Brain microvascular endothelial cell (primary cell): Measurements from ENCODE around the gene MX2.
A peak's percentile ranks its signal among the peaks of the same experiment; 100 is the strongest.
"Not testable (repeated sequence)": the region's sequence is repeated elsewhere in the genome, so short reads cannot be mapped to it uniquely, and the experiment has no call there.

ENCODE experiments used
- DNase-seq: peaks from one replicate; pipeline ENCODE4 v3.0.0-alpha.2; 2020
- H3K27ac ChIP-seq: fragments of 250-450 bp; sonication (Bioruptor Pico); 2 replicates; pipeline ENCODE4 v1.5.1; 2020; ENCODE audit warnings: mild to moderate bottlenecking, moderate library complexity
- H3K27me3 ChIP-seq: fragments of 250-450 bp; sonication (Bioruptor Pico); replicated peaks from 2 replicates; pipeline ENCODE4 v1.5.1; 2020; ENCODE audit warnings: mild to moderate bottlenecking
- H3K36me3 ChIP-seq: fragments of 250-450 bp; sonication (Bioruptor Pico); replicated peaks from 2 replicates; pipeline ENCODE4 v1.5.1; 2020; ENCODE audit warnings: mild to moderate bottlenecking
- H3K4me3 ChIP-seq: 2 replicates; pipeline ENCODE4 v1.5.1; 2011; ENCODE audit warnings: low read depth, mild to moderate bottlenecking, control low read depth, low read length, moderate library complexity
- CTCF ChIP-seq: IDR thresholded peaks from 2 replicates; pipeline ENCODE4 v1.5.1; 2011; ENCODE audit warnings: low read depth, mild to moderate bottlenecking, moderate library complexity, low read length, control low read depth, inconsistent platforms; ENCODE audit errors: missing control alignments
- in situ Hi-C: cut with HindIII; loops from 2 replicates; pipeline ENCODE4 v1.10.0; 2017; ENCODE audit warnings: low sequenced_read_pairs, low pct_ligation_motif_present

The MX2 gene

DNA sequence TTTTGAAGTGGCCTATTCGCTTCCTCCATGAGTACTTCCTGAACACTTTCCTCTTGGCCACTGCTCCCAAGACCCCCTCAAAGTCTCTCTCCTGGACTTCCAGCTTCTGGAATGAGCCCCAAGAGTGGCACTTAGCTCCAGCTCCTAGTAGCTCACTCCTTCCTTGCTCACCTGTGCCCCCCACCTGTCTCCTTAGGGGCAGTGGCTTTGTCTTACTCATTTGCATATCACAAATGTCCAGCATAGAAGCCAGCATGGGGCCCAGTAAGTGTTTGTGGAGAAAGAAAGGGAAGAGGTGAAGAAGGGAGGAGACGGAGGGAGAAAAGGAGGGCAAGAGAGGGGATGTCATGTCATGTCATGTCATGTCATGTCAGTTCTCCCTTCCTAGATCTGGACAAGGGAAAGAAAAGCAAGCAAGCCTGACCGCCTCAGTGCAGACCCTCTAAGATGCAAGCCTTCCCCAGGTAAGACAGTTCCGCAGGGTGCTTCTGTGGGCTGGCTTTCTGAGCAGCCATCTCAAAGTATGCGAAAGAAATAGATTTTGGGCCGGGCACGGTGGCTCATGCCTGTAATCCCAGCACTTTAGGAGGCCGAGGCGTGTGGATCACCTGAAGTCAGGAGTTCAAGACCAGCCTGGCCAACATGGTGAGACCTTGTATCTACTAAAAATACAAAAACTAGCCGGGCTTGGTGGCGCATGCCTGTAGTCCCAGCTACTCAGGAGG, 57.3 kb downstream of the MX2 start:
- no peaks in the 10 kb centered on the region for H3K27me3 ChIP-seq
- in situ Hi-C loops, result no loop called here
- no peak overlapping the region for H3K4me3 ChIP-seq
- H3K36me3 ChIP-seq, result no peaks in the 10 kb centered on the region
- TF ChIP-seq CTCF, result no peak
- DNase-seq, result no peak
- no peak overlapping the region for H3K27ac ChIP-seq

DNA sequence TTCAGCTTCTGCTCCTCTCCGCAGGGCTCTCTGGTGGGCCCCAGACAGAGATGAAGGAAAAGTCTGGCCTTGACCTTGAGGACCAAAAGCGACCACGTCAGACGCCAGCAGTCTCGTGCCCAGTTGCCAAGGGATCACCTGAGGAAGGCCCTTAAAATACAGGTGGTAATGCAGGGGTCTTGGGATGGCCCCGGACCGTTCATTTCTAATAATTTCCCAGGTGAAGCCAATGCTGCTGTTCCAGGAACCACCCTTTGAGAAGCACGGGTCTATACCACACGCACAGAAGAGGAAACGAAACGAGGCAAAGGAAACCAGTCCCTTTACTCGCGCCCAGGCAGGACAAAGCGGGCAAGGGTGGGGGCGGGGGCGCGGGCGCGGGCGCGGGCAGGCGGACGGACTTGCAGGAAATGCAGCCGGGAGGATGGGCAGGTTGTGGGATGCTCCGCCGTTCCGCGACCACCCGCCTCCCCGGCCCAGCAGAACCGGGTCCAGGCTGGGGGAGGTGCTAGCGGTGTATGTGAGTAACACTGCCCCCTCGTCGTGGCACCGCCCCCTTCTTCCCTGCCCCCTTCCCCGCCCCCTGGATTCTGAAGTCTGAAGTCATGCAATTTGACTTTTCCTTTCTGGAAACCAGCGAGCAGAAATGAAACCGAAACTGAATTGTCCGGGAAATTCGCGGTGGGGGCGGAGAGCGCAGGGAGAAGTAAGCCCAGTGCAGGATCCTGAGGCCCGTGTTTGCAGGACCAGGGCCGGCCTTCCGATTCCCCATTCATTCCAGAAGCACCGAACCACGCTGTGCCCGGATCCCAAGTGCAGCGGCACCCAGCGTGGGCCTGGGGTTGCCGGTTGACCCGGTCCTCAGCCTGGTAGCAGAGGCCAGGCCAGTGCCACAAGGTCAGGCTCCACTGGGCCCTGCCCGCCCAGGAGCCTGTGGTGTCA, 58.4 kb downstream of the MX2 start:
- TF ChIP-seq CTCF, result no peak
- H3K4me3 ChIP-seq, result peak overlapping the region; percentile 63
- peak overlapping the region; percentile 30 for H3K27ac ChIP-seq
- in situ Hi-C loops, result no loop called here
- peak; percentile 86 for DNase-seq
- H3K27me3 ChIP-seq, result no peaks in the 10 kb centered on the region
- H3K36me3 ChIP-seq, result no peaks in the 10 kb centered on the region

- in situ Hi-C loops, DNase-seq, H3K27me3 ChIP-seq, H3K4me3 ChIP-seq, H3K36me3 ChIP-seq: not testable (repeated sequence)
- H3K27ac ChIP-seq, result peak overlapping the region; percentile 30
Measured at GRCh38 chr21:41420998-41421397, 59.2 kb downstream of the MX2 start.

- Histone ChIP-seq H3K36me3 (no peaks in the 10 kb centered on the region), H3K27ac (no peak overlapping the region)
- in situ Hi-C loops, result no loop called here
Measured at GRCh38 chr21:41422546-41423304, 60.9 kb downstream of the MX2 start.

DNA sequence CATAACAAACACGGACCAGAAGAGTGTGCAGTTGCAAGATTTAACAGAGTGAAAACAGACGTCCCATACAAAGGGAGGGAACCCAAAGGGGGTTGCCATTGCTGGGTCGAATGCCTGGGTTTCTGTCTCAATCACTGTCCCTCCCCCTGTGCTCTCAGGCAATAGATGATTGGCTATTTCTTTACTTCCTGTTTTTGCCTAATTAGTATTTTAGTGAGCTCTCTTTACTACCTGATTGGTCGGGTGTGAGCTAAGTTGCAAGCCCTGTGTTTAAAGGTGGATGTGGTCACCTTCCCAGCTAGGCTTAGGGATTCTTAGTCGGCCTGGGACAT, 61.4 kb downstream of the MX2 start:
- H3K4me3 ChIP-seq, H3K36me3 ChIP-seq, DNase-seq, H3K27me3 ChIP-seq, in situ Hi-C loops, H3K27ac ChIP-seq: not testable (repeated sequence)

More at GRCh38 chr21:41422546-41423304, 60.9 kb downstream of the MX2 start:
- H3K4me3 ChIP-seq, result no peak overlapping the region
- H3K27me3 ChIP-seq, result no peaks in the 10 kb centered on the region
- no peak for DNase-seq
- TF ChIP-seq CTCF, result no peak

DNA sequence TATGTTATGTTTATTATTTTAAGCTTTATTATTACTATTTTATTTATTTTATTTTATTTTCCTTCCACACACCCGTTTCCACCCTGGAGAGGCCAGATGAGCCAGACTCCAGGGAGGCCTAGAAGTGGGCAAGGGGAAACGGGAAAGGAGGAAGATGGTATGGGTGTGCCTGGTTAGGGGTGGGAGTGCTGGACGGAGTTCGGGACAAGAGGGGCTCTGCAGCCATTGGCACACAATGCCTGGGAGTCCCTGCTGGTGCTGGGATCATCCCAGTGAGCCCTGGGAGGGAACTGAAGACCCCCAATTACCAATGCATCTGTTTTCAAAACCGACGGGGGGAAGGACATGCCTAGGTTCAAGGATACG, 63.7 kb downstream of the MX2 start:
- TF ChIP-seq CTCF, result no peak
- Histone ChIP-seq H3K36me3 (no peaks in the 10 kb centered on the region), H3K27ac (no peak overlapping the region), H3K4me3 (peak overlapping the region; percentile 59), H3K27me3 (no peaks in the 10 kb centered on the region)
- DNase-seq, result no peak
- in situ Hi-C loops, result no loop called here
